Measurements from ENCODE around the gene THYN1. TPM values are rescaled to one million over a fixed set of nuclear protein-coding genes. Genes with fewer than 3 reads are reported as not detected.

Gene THYN1
- polyA plus RNA-seq, 3 donors, result 36.4 to 65.7 (median 57.6) TPM

DNA sequence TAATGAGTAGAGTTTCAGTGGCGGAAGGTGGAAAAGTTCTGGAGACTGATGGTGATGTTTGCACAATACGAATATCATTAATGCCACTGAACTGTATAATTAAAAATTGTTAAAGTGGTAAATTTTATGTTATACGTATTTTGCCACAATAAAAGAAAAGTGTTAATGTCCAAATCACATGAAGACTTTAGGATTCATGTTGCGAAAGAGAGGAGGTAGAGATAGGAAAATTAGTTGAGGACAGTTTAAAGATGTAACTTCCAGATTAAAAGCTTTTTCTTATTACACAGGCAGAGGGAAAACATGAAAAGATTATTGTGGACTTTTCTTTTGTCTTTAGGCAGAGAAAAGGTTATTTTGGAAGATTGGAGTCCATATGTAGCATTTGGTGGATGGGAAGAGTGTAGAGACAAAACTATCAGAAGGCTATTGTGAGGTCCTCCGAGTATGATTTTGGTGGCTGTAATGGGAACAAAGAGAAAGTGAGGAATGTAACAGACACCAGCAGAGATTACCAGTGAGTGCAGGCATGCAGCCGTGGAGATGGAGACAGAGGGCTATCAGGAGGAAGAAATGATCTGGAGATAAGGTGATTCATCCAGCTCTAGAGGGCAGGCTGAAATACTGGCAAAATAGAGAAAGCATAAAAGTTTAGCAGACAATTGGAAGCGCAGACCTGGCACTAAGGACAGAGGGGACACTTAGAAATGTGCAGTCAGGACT is 16.2 kb downstream of the THYN1 start:
- no peak overlapping the region for H3K27ac ChIP-seq (ENCODE audit: low read depth in 1 of 2, low read length in 2 of 2)
- no peak overlapping the region for H3K9ac ChIP-seq (ENCODE audit: insufficient read depth, low read length, poor library complexity, severe bottlenecking)
- H3K27me3 ChIP-seq (ENCODE audit: control insufficient read depth in 2 of 2, insufficient read depth in 2 of 2, low read length in 2 of 2), result no peaks in the 10 kb centered on the region
- peaks cover 37% of the 10 kb centered on the region for H4K20me1 ChIP-seq (ENCODE audit: insufficient read depth, low read length)
- no peaks in the 10 kb centered on the region for H3K9me3 ChIP-seq (replicated peaks in 1 of 2; ENCODE audit: control insufficient read depth in 1 of 2, insufficient read depth in 1 of 2, low read length in 2 of 2)
- no peak overlapping the region for H2AFZ ChIP-seq (ENCODE audit: insufficient read depth, low read depth, low read length, poor library complexity, severe bottlenecking)
- peaks cover 16% of the 10 kb centered on the region for H3K79me2 ChIP-seq (ENCODE audit: insufficient read depth, low read length)
- H3K4me1 ChIP-seq (ENCODE audit: control insufficient read depth in 1 of 2, insufficient read depth in 2 of 2, low read length in 2 of 2), result peaks cover 7 to 8% of the 10 kb centered on the region in 2 donors
- H3K4me3 ChIP-seq (replicated peaks in 1 of 3; ENCODE audit: low read depth in 2 of 3, low read length in 3 of 3), result no peak overlapping the region
- 95% methylated on average over 4 of the region's 7 CpGs for WGBS (ENCODE audit: insufficient coverage)
- DNase-seq, result no peak
- peaks cover 46 to 71% of the 10 kb centered on the region in 2 donors for H3K36me3 ChIP-seq (replicated peaks in 1 of 2; ENCODE audit: control insufficient read depth in 1 of 2, insufficient read depth in 2 of 2, low read length in 2 of 2)
- TF ChIP-seq, protein P1, sequence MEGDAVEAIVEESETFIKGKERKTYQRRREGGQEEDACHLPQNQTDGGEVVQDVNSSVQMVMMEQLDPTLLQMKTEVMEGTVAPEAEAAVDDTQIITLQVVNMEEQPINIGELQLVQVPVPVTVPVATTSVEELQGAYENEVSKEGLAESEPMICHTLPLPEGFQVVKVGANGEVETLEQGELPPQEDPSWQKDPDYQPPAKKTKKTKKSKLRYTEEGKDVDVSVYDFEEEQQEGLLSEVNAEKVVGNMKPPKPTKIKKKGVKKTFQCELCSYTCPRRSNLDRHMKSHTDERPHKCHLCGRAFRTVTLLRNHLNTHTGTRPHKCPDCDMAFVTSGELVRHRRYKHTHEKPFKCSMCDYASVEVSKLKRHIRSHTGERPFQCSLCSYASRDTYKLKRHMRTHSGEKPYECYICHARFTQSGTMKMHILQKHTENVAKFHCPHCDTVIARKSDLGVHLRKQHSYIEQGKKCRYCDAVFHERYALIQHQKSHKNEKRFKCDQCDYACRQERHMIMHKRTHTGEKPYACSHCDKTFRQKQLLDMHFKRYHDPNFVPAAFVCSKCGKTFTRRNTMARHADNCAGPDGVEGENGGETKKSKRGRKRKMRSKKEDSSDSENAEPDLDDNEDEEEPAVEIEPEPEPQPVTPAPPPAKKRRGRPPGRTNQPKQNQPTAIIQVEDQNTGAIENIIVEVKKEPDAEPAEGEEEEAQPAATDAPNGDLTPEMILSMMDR (IDR thresholded peaks at IDR 0.05), result no peak
- H3K27me3 Mint-ChIP-seq (ENCODE audit: low read depth in 3 of 3), result no peaks in the 10 kb centered on the region
- no peak overlapping the region for H3K4me3 Mint-ChIP-seq
- H3K36me3 Mint-ChIP-seq, result peaks cover 60 to 79% of the 10 kb centered on the region in 2 donors
- H3K4me2 ChIP-seq (replicated peaks; ENCODE audit: extremely low read depth, low read length, poor library complexity, severe bottlenecking), result no peak overlapping the region
- intact Hi-C loops (cut with micrococcal nuclease), result no loop called here
- H3K9me3 Mint-ChIP-seq, result no peaks in the 10 kb centered on the region
- H3K4me1 Mint-ChIP-seq, result peaks cover 7% of the 10 kb centered on the region
- H3K27ac Mint-ChIP-seq, result peak overlapping the region in 1 of 7 donors; percentile 1

DNA sequence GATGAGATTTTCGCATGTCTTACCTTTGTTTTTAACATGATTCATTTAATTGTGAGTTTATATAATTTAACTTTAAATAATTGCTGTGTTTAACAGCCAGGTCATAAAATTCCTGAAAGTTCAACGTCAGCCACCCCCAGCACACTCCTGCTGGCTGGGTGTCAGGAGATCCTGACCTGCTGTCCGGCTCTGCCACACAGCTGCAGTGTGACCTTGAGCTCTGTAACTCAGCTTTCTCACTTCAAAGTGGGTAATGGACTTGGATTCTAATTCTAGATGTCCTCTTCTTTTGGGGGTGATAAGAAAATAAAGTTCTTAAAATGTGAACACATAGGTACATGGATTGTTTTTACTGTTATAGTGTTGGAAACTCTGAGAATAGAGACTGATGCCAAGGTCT is 17.8 kb downstream of the THYN1 start:
- Mint-ChIP-seq H3K9me3 (no peaks in the 10 kb centered on the region), H3K27ac (no peak overlapping the region), H3K4me1 (peaks cover 23% of the 10 kb centered on the region), H3K4me3 (no peak overlapping the region), H3K36me3 (peaks cover 57 to 69% of the 10 kb centered on the region in 2 donors), H3K27me3 (ENCODE audit: low read depth in 3 of 3) (no peaks in the 10 kb centered on the region)
- peaks cover 20 to 24% of the 10 kb centered on the region in 2 donors for H3K4me1 ChIP-seq (ENCODE audit: control insufficient read depth in 1 of 2, insufficient read depth in 2 of 2, low read length in 2 of 2)
- H3K27ac ChIP-seq (ENCODE audit: low read depth in 1 of 2, low read length in 2 of 2), result no peak overlapping the region
- 100% methylated on average over 1 of the region's 3 CpGs for WGBS (ENCODE audit: insufficient coverage)
- no peak overlapping the region for H3K4me3 ChIP-seq (replicated peaks in 1 of 3; ENCODE audit: low read depth in 2 of 3, low read length in 3 of 3)
- H3K9ac ChIP-seq (ENCODE audit: insufficient read depth, low read length, poor library complexity, severe bottlenecking), result no peak overlapping the region
- H3K4me2 ChIP-seq (replicated peaks; ENCODE audit: extremely low read depth, low read length, poor library complexity, severe bottlenecking), result no peak overlapping the region
- H3K79me2 ChIP-seq (ENCODE audit: insufficient read depth, low read length), result peaks cover 25% of the 10 kb centered on the region
- intact Hi-C loops (cut with micrococcal nuclease), result no loop called here
- H3K36me3 ChIP-seq (replicated peaks in 1 of 2; ENCODE audit: control insufficient read depth in 1 of 2, insufficient read depth in 2 of 2, low read length in 2 of 2), result peaks cover 33 to 59% of the 10 kb centered on the region in 2 donors
- peaks cover 53% of the 10 kb centered on the region for H4K20me1 ChIP-seq (ENCODE audit: insufficient read depth, low read length)
- TF ChIP-seq, protein P1 (IDR thresholded peaks at IDR 0.05), result no peak
- no peaks in the 10 kb centered on the region for H3K27me3 ChIP-seq (ENCODE audit: control insufficient read depth in 2 of 2, insufficient read depth in 2 of 2, low read length in 2 of 2)
- H2AFZ ChIP-seq (ENCODE audit: insufficient read depth, low read depth, low read length, poor library complexity, severe bottlenecking), result no peak overlapping the region
- DNase-seq, result no peak
- no peaks in the 10 kb centered on the region for H3K9me3 ChIP-seq (replicated peaks in 1 of 2; ENCODE audit: control insufficient read depth in 1 of 2, insufficient read depth in 1 of 2, low read length in 2 of 2)
